ENCODE measurements around the gene NEDD8. TPM values are rescaled to one million over a fixed set of nuclear protein-coding genes. Genes with fewer than 3 reads are reported as not detected.

The NEDD8 gene
- total and polyA plus RNA-seq, 9 donors = 180 to 245 (median 221) TPM

DNA sequence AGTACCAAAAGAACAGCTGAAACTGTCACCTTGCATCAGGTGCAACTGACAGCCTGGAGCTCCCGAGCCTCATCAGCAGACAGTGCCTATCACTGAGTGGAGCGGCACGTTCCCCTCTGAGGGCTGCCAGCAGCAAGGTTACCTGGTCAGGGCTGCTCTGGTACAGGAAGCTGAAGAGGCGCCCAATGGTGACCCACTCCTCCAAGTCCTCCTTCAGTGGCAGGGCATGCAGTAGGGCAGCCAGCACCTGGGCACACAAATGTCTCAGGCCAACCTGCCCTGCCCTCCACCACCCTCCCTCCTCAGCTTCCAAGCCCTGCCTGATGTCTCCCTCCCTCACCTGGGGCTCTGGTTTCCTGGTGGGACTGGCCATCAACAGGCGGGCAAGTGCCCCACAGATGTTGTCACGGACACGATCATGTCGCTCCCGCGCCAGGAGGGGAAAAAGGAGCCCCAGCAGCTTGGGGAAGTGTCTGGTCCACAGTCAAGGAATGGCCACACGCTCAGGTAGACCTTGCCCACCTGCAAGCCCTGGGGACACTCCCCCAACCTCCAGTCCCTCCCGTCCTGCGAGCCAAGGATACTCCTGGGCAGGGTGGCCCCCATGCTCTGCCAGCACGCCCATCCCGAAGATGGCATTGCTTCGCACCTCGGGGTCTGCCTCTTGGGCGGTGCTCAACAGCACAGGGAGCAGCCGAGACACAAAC lies 50.6 kb downstream of the NEDD8 start:
- no peak overlapping the region for H3K27ac ChIP-seq (ENCODE audit: low read length)
- no peak overlapping the region for H3K4me3 ChIP-seq (ENCODE audit: low read length)
- H3K4me1 ChIP-seq (ENCODE audit: control insufficient read depth, insufficient read depth, low read length) = no peaks in the 10 kb centered on the region
- 87% methylated on average over 19 of the region's 19 CpGs for WGBS (ENCODE audit: insufficient coverage)
- H3K9me3 ChIP-seq (replicated peaks; ENCODE audit: control insufficient read depth, low read depth, low read length) = no peaks in the 10 kb centered on the region
- DNase-seq = no peak
- no peaks in the 10 kb centered on the region for H3K27me3 ChIP-seq (ENCODE audit: control insufficient read depth, insufficient read depth, low read length)
- H3K36me3 ChIP-seq (ENCODE audit: control insufficient read depth, insufficient read depth, low read length) = peaks cover 97% of the 10 kb centered on the region

DNA sequence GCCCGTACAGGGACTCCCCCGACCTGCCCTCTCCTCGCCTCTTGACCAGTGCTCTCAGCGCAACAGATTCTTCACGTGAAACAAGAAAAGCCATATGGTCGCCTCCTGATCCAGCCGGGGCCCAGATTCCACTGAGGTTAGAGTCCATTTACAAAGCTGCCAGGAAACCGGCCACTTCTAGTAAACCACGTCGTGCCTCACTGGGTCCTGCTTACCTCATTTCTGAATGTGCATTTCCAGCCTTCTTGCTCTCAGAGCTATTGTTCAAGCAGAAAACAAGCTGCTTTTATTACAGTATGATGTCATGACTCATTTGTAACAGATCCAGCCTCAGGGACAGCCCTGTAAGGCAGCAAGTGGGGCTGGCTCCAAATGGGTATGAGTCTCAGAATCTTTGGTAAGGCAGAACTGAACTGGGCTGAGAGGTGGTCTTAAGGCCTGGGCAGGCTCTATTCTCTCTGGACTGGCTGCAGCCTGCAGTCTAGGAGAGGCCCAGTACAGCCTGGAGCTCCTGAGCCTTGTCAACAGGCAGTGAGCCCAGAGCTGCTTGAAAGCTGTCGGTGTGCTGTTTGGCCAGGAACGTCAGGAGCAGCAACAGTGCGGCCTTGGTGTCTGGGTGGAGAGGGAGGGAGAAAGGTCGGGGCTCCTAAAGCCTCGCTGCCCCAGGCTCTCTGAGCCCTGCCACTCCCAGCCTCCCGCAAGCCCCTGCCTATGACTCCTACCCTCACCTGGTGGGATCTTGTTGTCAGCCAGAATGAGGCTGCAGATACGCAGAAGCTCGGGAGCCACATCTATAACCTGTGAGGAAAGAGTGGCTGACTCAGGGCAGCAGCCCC lies 52.0 kb downstream of the NEDD8 start:
- Histone ChIP-seq H3K27ac (ENCODE audit: low read length) (peak overlapping the region; percentile 59), H3K27me3 (ENCODE audit: control insufficient read depth, insufficient read depth, low read length) (no peaks in the 10 kb centered on the region), H3K4me3 (ENCODE audit: low read length) (no peak overlapping the region), H3K36me3 (ENCODE audit: control insufficient read depth, insufficient read depth, low read length) (peaks cover 94% of the 10 kb centered on the region), H3K9me3 (replicated peaks; ENCODE audit: control insufficient read depth, low read depth, low read length) (no peaks in the 10 kb centered on the region), H3K4me1 (ENCODE audit: control insufficient read depth, insufficient read depth, low read length) (no peaks in the 10 kb centered on the region)
- 53% methylated on average over 13 of the region's 18 CpGs for WGBS (ENCODE audit: insufficient coverage)
- peak; percentile 65 for DNase-seq

DNA sequence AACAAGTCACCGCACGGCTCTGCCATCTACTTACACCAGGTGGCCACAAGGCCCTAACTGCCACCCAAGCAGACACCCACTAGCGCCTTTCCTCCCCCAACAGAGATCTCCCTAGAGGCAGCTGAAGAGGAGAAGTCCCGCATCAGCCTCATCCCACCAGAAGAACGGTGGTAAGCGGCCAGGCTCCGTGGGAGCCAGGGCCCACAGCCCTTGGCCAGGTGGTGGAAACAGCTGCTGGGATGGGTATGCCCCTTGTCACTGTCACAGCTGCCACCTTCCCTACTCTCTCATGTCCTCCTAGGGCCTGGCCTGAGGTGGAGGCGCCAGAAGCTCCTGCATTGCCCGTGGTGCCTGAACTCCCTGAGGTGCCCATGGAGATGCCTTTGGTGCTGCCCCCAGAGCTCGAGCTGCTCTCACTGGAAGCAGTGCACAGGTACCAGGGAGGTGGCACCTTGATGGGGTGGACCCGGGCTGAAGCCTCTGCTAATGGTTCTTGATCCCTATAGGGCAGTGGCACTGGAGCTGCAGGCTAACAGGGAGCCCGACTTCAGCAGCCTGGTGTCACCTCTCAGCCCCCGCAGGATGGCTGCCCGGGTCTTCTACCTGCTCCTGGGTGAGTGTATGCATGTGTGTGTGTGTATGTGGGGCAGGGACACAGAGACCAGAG lies 52.7 kb downstream of the NEDD8 start:
- no peak for DNase-seq
- Histone ChIP-seq H3K4me3 (ENCODE audit: low read length) (no peak overlapping the region), H3K4me1 (ENCODE audit: control insufficient read depth, insufficient read depth, low read length) (no peaks in the 10 kb centered on the region), H3K27ac (ENCODE audit: low read length) (peak overlapping the region; percentile 59), H3K9me3 (replicated peaks; ENCODE audit: control insufficient read depth, low read depth, low read length) (no peaks in the 10 kb centered on the region), H3K27me3 (ENCODE audit: control insufficient read depth, insufficient read depth, low read length) (no peaks in the 10 kb centered on the region), H3K36me3 (ENCODE audit: control insufficient read depth, insufficient read depth, low read length) (peaks cover 89% of the 10 kb centered on the region)
- WGBS (ENCODE audit: insufficient coverage) = 84% methylated on average over 6 of the region's 14 CpGs

DNA sequence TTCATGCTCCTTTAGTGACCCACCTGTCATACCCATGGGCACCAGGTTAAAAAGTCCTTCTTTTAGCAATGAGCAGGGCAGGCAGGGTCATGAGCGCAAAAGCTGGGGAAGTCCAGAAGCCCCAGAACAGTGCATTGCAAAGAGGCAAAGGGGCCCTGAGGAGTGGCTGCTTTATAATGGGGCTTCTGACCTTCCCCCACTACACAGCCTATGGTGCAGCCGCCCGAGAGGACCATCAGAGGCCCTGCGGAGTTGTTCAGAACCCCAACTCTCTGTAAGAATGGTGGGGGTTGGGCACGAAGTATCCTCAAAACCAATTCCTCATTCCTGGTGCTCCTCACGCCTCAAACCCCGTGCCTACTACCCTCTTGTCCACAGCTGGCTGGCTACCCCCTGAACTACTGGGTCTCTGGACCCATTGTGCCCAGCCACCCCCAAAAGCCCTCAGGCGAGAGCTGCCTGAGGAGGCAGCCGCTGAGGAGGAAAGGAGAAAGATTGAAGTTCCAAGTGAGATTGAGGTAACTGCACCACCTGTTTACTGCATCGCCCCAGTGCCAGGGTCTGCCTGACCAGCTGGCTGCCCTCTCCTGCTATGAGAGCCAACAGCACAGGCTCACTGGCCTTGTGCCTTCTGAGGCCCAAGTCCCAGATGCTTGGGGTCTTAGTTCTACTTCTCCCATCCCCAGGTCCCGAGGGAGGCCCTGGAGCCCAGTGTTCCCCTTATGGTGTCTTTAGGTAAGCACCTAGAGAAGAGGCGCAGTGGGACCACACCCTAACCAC lies 53.6 kb downstream of the NEDD8 start:
- WGBS (ENCODE audit: insufficient coverage) = 94% methylated on average over 5 of the region's 12 CpGs
- H3K4me3 ChIP-seq (ENCODE audit: low read length) = no peak overlapping the region
- no peak overlapping the region for H3K27ac ChIP-seq (ENCODE audit: low read length)
- H3K9me3 ChIP-seq (replicated peaks; ENCODE audit: control insufficient read depth, low read depth, low read length) = no peaks in the 10 kb centered on the region
- H3K4me1 ChIP-seq (ENCODE audit: control insufficient read depth, insufficient read depth, low read length) = no peaks in the 10 kb centered on the region
- no peak for DNase-seq
- peaks cover 81% of the 10 kb centered on the region for H3K36me3 ChIP-seq (ENCODE audit: control insufficient read depth, insufficient read depth, low read length)
- H3K27me3 ChIP-seq (ENCODE audit: control insufficient read depth, insufficient read depth, low read length) = no peaks in the 10 kb centered on the region

DNA sequence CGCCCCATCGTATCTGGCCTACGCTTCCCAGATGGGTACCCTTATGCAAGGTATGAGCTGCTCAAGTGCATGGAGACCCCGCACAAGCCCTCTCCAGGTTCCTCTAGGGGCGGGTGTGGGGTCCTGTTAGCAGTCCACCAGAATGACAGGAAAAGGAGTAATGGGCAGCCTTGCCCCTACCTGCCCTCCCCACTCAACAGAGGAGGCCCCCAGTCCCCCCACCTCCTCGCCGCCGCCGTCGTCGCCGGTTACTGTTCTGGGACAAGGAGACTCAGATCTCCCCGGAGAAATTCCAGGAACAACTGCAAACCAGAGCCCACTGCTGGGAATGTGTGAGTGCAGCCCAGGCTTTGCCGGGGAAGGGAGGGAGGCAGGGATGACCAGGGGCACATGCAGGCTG lies 54.3 kb downstream of the NEDD8 start:
- Histone ChIP-seq H3K4me3 (ENCODE audit: low read length) (no peak overlapping the region), H3K4me1 (ENCODE audit: control insufficient read depth, insufficient read depth, low read length) (peaks cover 1% of the 10 kb centered on the region), H3K27ac (ENCODE audit: low read length) (no peak overlapping the region), H3K9me3 (replicated peaks; ENCODE audit: control insufficient read depth, low read depth, low read length) (no peaks in the 10 kb centered on the region), H3K27me3 (ENCODE audit: control insufficient read depth, insufficient read depth, low read length) (no peaks in the 10 kb centered on the region), H3K36me3 (ENCODE audit: control insufficient read depth, insufficient read depth, low read length) (peaks cover 77% of the 10 kb centered on the region)
- DNase-seq = no peak
- 87% methylated on average over 7 of the region's 14 CpGs for whole genome bisulfite sequencing (ENCODE audit: insufficient coverage)

DNA sequence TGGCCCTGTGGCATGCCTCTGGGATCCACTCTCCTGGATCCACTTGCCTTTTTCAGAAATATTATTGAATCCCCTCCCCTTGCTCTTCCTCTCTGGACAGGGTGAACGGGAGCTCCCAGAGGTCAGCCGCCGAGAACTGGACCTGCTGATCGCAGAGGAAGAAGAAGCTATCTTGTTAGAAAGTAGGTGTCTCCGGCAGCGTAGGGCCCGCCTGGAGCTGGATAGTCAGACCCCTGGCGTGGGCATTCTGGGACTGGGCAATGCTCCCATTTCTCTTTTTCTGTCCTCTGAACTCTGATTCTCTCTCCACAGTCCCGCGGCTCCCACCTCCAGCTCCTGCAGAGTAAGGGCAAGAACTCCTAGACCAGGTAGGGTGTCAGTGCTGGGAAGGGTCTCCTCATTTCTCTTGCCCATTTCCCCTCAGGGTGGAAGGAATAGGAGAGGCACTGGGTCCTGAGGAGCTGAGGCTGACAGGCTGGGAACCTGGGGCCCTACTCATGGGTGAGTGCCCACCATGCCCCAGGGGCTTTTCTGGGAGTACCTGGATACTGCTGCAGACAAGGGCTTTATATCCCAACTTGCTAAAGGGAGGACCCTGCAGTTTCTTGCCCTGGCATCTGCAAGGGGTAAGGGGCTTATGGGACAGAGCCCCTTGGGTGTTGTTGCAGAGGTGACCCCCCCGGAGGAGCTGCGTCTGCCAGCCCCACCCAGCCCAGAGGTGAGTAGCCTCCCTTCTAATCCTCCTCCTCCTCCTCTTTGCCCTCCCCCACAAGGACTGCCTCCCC lies 54.9 kb downstream of the NEDD8 start:
- Histone ChIP-seq H3K36me3 (ENCODE audit: control insufficient read depth, insufficient read depth, low read length) (peaks cover 71% of the 10 kb centered on the region), H3K4me1 (ENCODE audit: control insufficient read depth, insufficient read depth, low read length) (peaks cover 7% of the 10 kb centered on the region), H3K27ac (ENCODE audit: low read length) (no peak overlapping the region), H3K27me3 (ENCODE audit: control insufficient read depth, insufficient read depth, low read length) (no peaks in the 10 kb centered on the region), H3K4me3 (ENCODE audit: low read length) (no peak overlapping the region), H3K9me3 (replicated peaks; ENCODE audit: control insufficient read depth, low read depth, low read length) (no peaks in the 10 kb centered on the region)
- no peak for DNase-seq
- WGBS (ENCODE audit: insufficient coverage) = 60% methylated on average over 1 of the region's 12 CpGs

DNA sequence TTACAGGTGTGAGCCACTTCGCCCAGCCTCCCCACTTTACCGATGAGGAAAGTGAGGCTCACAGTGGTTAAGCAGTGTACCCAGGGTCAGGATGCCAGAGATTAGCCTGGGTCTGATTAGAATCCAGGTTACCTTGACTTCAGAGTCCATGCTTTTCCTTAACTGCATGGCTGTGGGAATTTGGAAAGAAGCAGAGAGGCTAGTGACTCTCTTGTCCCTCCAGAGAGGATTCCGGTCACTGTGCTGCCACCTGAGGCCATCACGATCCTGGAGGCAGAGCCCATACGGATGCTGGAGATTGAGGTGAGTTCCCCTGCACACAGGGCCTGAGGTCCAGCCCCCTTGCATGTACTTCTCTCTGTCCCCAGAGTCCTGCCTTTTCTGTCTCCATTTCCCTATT lies 55.6 kb downstream of the NEDD8 start:
- 89% methylated on average over 4 of the region's 5 CpGs for WGBS (ENCODE audit: insufficient coverage)
- no peaks in the 10 kb centered on the region for H3K27me3 ChIP-seq (ENCODE audit: control insufficient read depth, insufficient read depth, low read length)
- H3K36me3 ChIP-seq (ENCODE audit: control insufficient read depth, insufficient read depth, low read length) = peaks cover 64% of the 10 kb centered on the region
- no peaks in the 10 kb centered on the region for H3K9me3 ChIP-seq (replicated peaks; ENCODE audit: control insufficient read depth, low read depth, low read length)
- DNase-seq = no peak
- H3K27ac ChIP-seq (ENCODE audit: low read length) = no peak overlapping the region
- peaks cover 13% of the 10 kb centered on the region for H3K4me1 ChIP-seq (ENCODE audit: control insufficient read depth, insufficient read depth, low read length)
- H3K4me3 ChIP-seq (ENCODE audit: low read length) = no peak overlapping the region

DNA sequence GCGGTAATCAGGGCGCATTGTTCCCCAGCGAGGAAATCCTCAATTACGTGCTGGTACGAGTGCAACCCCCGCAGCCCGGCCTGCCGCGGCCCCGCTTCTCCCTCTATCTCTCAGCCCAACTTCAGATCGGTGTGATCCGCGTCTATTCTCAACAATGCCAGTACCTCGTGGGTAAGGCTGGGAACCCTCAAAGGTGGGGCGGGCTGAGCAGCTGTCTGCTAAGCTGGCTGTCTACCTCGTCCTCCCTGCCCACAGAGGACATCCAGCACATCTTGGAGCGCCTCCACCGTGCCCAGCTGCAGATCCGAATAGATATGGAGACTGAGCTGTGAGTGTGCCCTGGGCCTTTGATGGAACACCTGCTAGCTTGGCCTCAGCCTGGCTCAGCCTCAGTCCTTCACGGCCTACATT lies 59.3 kb downstream of the NEDD8 start:
- WGBS (ENCODE audit: insufficient coverage) = 54% methylated on average over 19 of the region's 20 CpGs
- DNase-seq = no peak
- H3K4me3 ChIP-seq (ENCODE audit: low read length) = no peak overlapping the region
- H3K4me1 ChIP-seq (ENCODE audit: control insufficient read depth, insufficient read depth, low read length) = peaks cover 16% of the 10 kb centered on the region
- H3K27me3 ChIP-seq (ENCODE audit: control insufficient read depth, insufficient read depth, low read length) = no peaks in the 10 kb centered on the region
- H3K36me3 ChIP-seq (ENCODE audit: control insufficient read depth, insufficient read depth, low read length) = peaks cover 45% of the 10 kb centered on the region
- no peaks in the 10 kb centered on the region for H3K9me3 ChIP-seq (replicated peaks; ENCODE audit: control insufficient read depth, low read depth, low read length)
- H3K27ac ChIP-seq (ENCODE audit: low read length) = no peak overlapping the region

DNA sequence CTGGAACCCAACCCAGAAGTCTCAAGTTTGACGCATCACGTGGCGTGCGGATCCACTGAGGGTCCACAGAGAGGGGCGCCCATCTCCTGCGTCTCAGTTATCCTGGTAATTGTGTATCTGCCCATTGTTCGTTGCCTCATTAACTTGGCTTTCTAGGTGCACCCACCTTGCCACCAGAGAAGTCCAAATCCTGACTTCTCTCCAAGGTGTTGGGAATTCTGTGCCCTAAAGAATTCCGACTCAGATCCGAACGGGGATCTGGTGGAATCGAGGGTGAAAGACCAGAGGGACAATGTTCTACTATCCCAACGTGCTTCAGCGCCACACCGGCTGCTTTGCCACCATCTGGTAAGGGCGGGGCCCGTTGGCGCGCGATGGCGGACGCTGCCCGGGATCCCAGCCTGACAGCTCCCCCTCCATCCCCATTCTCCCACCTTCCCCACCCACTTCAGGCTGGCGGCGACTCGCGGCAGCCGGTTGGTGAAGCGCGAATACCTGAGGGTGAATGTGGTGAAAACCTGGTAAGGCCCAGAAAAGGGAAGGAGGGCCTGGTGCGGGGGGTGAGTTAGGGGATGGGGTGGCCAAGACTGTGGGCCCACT lies 59.8 kb downstream of the NEDD8 start:
- H3K27ac ChIP-seq (ENCODE audit: low read length) = no peak overlapping the region
- no peaks in the 10 kb centered on the region for H3K9me3 ChIP-seq (replicated peaks; ENCODE audit: control insufficient read depth, low read depth, low read length)
- peak overlapping the region; percentile 37 for H3K4me3 ChIP-seq (ENCODE audit: low read length)
- no peaks in the 10 kb centered on the region for H3K27me3 ChIP-seq (ENCODE audit: control insufficient read depth, insufficient read depth, low read length)
- 4% methylated on average over 9 of the region's 30 CpGs for WGBS (ENCODE audit: insufficient coverage)
- peaks cover 16% of the 10 kb centered on the region for H3K4me1 ChIP-seq (ENCODE audit: control insufficient read depth, insufficient read depth, low read length)
- no peak for DNase-seq
- peaks cover 44% of the 10 kb centered on the region for H3K36me3 ChIP-seq (ENCODE audit: control insufficient read depth, insufficient read depth, low read length)
